HepG2 (cell line): ENCODE data around the gene LINGO1. TPM values are rescaled to one million over a fixed set of nuclear protein-coding genes. Genes with fewer than 3 reads are reported as not detected.

ENCODE experiments used
- ATAC-seq: fragments of 200-7000 bp; cut with Tn5 transposase; 3 replicates; pipeline ENCODE4 v1.9.1; 2020; ENCODE audit warnings: mild to moderate bottlenecking, moderate library complexity
- BruUV-seq: library from RNA; stranded (reverse); fragments of 400-500 nt; replicated peaks from 2 replicates; lab custom pipeline; 2021; lab: Mats Ljungman, UMichigan
- CTCF ChIA-PET: fragments of 300-600 bp; formaldehyde crosslinking; extraction: SDS; loops from one replicate; lab custom pipeline; 2021; ENCODE audit warnings: low total read pairs, inconsistent platforms, low intra/inter-chr PET ratio; lab: Yijun Ruan, JAX
- POLR2A ChIA-PET: fragments of 350-600 bp; sonication (Branson Sonifier 250); formaldehyde crosslinking; loops from one replicate; lab custom pipeline; 2020; ENCODE audit warnings: antibody characterized with exemption, inconsistent platforms; lab: Yijun Ruan, JAX
- DNase-seq: peaks from one replicate; pipeline ENCODE4 v3.0.0-alpha.2; 2015; ENCODE audit warnings: low spot score
- FAIRE-seq: peaks from 3 replicates; lab custom pipeline; 2011; peaks lifted over from hg19 to GRCh38; lab: Jason Lieb, UNC
- H2AFZ ChIP-seq: one replicate; pipeline ENCODE4 v1.6.1; 2011; ENCODE audit warnings: low read length, inconsistent platforms
- H3K27ac ChIP-seq: fragments of 300-600 bp; 3 replicates; pipeline ENCODE4 v1.8.0; 2011; ENCODE audit warnings: mixed run types, mild to moderate bottlenecking, mixed read lengths, low read length, inconsistent platforms; ENCODE audit not compliant: insufficient read depth; ENCODE audit errors: extremely low read length
- H3K27me3 ChIP-seq, 2 experiments: fragments of 200-600 bp in 1 of 2; 2 replicates in 1 of 2; 3 replicates in 1 of 2; pipeline versions ENCODE4 v1.6.0 to v1.8.0; 2011; ENCODE audit warnings: low read length in 2 of 2, mild to moderate bottlenecking in 2 of 2, moderate library complexity in 2 of 2, inconsistent platforms in 1 of 2; ENCODE audit not compliant: insufficient read depth in 2 of 2, control insufficient read depth in 1 of 2
- H3K36me3 ChIP-seq, 2 experiments: fragments of 200-600 bp in 1 of 2; replicated peaks in 1 of 2; 2 replicates in 1 of 2; 3 replicates in 1 of 2; pipeline versions ENCODE4 v1.5.1 to v1.8.0; 2011; ENCODE audit warnings: low read length in 2 of 2, inconsistent platforms in 1 of 2; ENCODE audit not compliant: insufficient read depth in 2 of 2, control insufficient read depth in 1 of 2
- H3K4me1 ChIP-seq: 2 replicates; pipeline ENCODE4 v1.5.1; 2012; ENCODE audit warnings: low read length, inconsistent platforms; ENCODE audit not compliant: insufficient read depth
- H3K4me2 ChIP-seq: 2 replicates; pipeline ENCODE4 v1.6.0; 2011; ENCODE audit warnings: low read depth, low read length, inconsistent platforms
- H3K4me3 ChIP-seq, 3 experiments: fragments of 200-600 bp in 1 of 3; sonication (generic), shearing (Covaris generic) in 1 of 3; replicated peaks in 1 of 3; 2 replicates each; pipeline ENCODE4 v1.5.1; 2011 to 2016; ENCODE audit warnings: low read length in 3 of 3, inconsistent platforms in 2 of 3, low read depth in 2 of 3, mild to moderate bottlenecking in 2 of 3, control low read depth in 1 of 3, mixed read lengths in 1 of 3; ENCODE audit not compliant: insufficient read depth in 1 of 3
- H3K79me2 ChIP-seq: one replicate; pipeline ENCODE4 v1.6.1; 2011; ENCODE audit warnings: low read length, inconsistent platforms; ENCODE audit not compliant: insufficient read depth
- H3K9ac ChIP-seq: 2 replicates; pipeline ENCODE4 v1.6.0; 2011; ENCODE audit warnings: mild to moderate bottlenecking, low read depth, low read length, inconsistent platforms; ENCODE audit not compliant: insufficient read depth
- H3K9me3 ChIP-seq: 2 replicates; pipeline ENCODE4 v1.5.1; 2012; ENCODE audit warnings: mild to moderate bottlenecking, low read length
- H4K20me1 ChIP-seq: 2 replicates; pipeline ENCODE4 v1.6.0; 2011; ENCODE audit warnings: inconsistent platforms, mild to moderate bottlenecking, low read length, moderate library complexity; ENCODE audit not compliant: insufficient read depth
- GRHL1 ChIP-seq: sonication (generic); formaldehyde crosslinking; conservative IDR thresholded peaks from 2 replicates; pipeline ENCODE4 v1.8.0; 2022; ENCODE audit warnings: missing genetic modification reagents
- HMG20B ChIP-seq: conservative IDR thresholded peaks from 2 replicates; pipeline ENCODE4 v1.6.1; 2016; ENCODE audit warnings: missing genetic modification reagents, missing compliant biosample characterization
- JUN ChIP-seq: sonication (generic); formaldehyde crosslinking; IDR thresholded peaks from 2 replicates; pipeline ENCODE4 v1.4.0; 2020; ENCODE audit warnings: mild to moderate bottlenecking, missing genetic modification reagents
- MATR3 ChIP-seq: sonication (generic); formaldehyde crosslinking; IDR thresholded peaks from 2 replicates; pipeline ENCODE4 v1.4.0; 2020; ENCODE audit warnings: missing genetic modification reagents
- MYC ChIP-seq: sonication (generic); formaldehyde crosslinking; IDR thresholded peaks from 2 replicates; pipeline ENCODE4 v1.9.0; 2021; ENCODE audit warnings: missing genetic modification reagents, borderline replicate concordance
- MYPOP ChIP-seq: sonication (generic); formaldehyde crosslinking; IDR thresholded peaks from 2 replicates; pipeline ENCODE4 v1.8.1; 2023; ENCODE audit warnings: mild to moderate bottlenecking, moderate library complexity, missing genetic modification reagents
- NR2F2 ChIP-seq: IDR thresholded peaks from 2 replicates; pipeline ENCODE4 v1.6.1; 2012; ENCODE audit warnings: low read depth, inconsistent platforms, borderline replicate concordance
- YY1 ChIP-seq: IDR thresholded peaks from 2 replicates; pipeline ENCODE4 v1.6.1; 2011; ENCODE audit warnings: low read length, low read depth, moderate library complexity, mild to moderate bottlenecking; ENCODE audit not compliant: insufficient read depth, insufficient replicate concordance
- ZNF354B ChIP-seq: sonication (generic); formaldehyde crosslinking; IDR thresholded peaks from 2 replicates; pipeline ENCODE4 v1.8.0; 2022; ENCODE audit warnings: mild to moderate bottlenecking, missing genetic modification reagents
- ZNF607 ChIP-seq: sonication (generic); formaldehyde crosslinking; IDR thresholded peaks from 2 replicates; pipeline ENCODE4 v1.5.1; 2020; ENCODE audit warnings: missing genetic modification reagents, mild to moderate bottlenecking, borderline replicate concordance
- ZNF879 ChIP-seq: sonication (generic); formaldehyde crosslinking; IDR thresholded peaks from 2 replicates; pipeline ENCODE4 v1.8.1; 2023; ENCODE audit warnings: missing genetic modification reagents
- WGBS: methylation state at CpG from one replicate; pipeline ENCODE4 v1.1.6; 2017; ENCODE audit warnings: low lambda C conversion rate; 5-methylcytosine and 5-hydroxymethylcytosine counted together
- in situ Hi-C: cut with HindIII; loops from 2 replicates; pipeline ENCODE4 v1.10.0; 2017; ENCODE audit warnings: low pct_unique_long_range_greater_than_20kb; ENCODE audit not compliant: extremely low pct_ligation_motif_present
- intact Hi-C: fragments of 100-400 bp; cut with micrococcal nuclease; formaldehyde crosslinking; loops from one replicate; pipeline ENCODE4 v1.10.0; 2022; ENCODE audit not compliant: unreplicated experiment
- polyA plus RNA-seq, 8 experiments: library from polyadenylated mRNA; depleted of rRNA in 3 of 8; stranded (reverse) in 7 of 8; unstranded in 1 of 8; fragments of >200 nt; fragmentation: Illumina TruSeq in 4 of 8; extraction: Trizol in 4 of 8; gene quantifications; 2 replicates each; pipeline versions ENCODE4 v1.2.1 to v1.2.3, GENCODE V29; 2011 to 2016; ENCODE audit warnings: low read depth in 4 of 8, missing spikeins in 1 of 8, mixed read lengths in 1 of 8; ENCODE audit not compliant: insufficient read depth in 1 of 8
- total RNA-seq, 5 experiments: library from RNA; depleted of rRNA; stranded (reverse); fragments of >200 nt; fragmentation: Illumina TruSeq; extraction: Trizol; gene quantifications; 2 replicates each; pipeline ENCODE4 v1.2.3, GENCODE V29; 2016; ENCODE audit warnings: low read depth in 1 of 5
- TF ChIP-seq, protein P1 (sequence below): sonication (generic); formaldehyde crosslinking; IDR thresholded peaks from 2 replicates; pipeline ENCODE4 v1.4.0; 2020; ENCODE audit warnings: missing genetic modification reagents
- TF ChIP-seq, protein P2 (sequence below): sonication (generic); formaldehyde crosslinking; IDR thresholded peaks from 2 replicates; pipeline ENCODE4 v1.5.1; 2020; ENCODE audit warnings: mild to moderate bottlenecking, missing genetic modification reagents, moderate library complexity

LINGO1 gene
- total and polyA plus RNA-seq, 2 of the 13 experiments (the other 11 are each of a cell fraction or from before 2014, with no cell fraction given): 0.07 TPM; not detected in 1

DNA sequence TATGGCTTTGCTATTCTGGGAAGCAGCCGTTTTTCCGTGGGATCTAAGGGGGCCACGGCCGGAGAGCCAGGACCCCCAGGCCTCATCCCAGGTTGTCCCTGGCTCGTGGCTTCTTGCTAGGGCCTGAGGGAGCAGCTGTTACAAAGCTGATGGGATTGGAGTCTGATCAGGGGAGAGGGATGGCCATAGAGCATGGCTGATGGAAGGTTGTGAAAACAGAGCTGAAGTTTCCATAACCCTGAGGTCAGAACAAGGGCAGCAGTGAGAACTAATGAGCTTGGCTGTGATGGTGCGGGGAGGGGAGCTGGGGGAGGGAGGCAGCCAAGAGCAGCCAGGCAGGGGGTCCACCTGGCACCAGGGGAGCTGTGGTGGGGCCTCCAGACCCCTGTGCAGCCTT is 63.0 kb downstream of the LINGO1 start (continued):
- TF ChIP-seq, protein P1, sequence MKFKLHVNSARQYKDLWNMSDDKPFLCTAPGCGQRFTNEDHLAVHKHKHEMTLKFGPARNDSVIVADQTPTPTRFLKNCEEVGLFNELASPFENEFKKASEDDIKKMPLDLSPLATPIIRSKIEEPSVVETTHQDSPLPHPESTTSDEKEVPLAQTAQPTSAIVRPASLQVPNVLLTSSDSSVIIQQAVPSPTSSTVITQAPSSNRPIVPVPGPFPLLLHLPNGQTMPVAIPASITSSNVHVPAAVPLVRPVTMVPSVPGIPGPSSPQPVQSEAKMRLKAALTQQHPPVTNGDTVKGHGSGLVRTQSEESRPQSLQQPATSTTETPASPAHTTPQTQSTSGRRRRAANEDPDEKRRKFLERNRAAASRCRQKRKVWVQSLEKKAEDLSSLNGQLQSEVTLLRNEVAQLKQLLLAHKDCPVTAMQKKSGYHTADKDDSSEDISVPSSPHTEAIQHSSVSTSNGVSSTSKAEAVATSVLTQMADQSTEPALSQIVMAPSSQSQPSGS: no peak
- TF ChIP-seq GRHL1 (CRISPR knock-in tag) (no peak), ZNF879 (CRISPR knock-in tag) (0 out of 2 replicates have a peak, but pooled peaks have one; percentile 40), NR2F2 (0 out of 2 replicates have a peak, but pooled peaks have one; percentile 8), MATR3 (CRISPR knock-in tag) (no peak)

- DNase-seq: peak; percentile 71
- Histone ChIP-seq H2AFZ (peak overlapping the region; percentile 55), H3K9ac (peak overlapping the region; percentile 62)
- TF ChIP-seq, protein P2, sequence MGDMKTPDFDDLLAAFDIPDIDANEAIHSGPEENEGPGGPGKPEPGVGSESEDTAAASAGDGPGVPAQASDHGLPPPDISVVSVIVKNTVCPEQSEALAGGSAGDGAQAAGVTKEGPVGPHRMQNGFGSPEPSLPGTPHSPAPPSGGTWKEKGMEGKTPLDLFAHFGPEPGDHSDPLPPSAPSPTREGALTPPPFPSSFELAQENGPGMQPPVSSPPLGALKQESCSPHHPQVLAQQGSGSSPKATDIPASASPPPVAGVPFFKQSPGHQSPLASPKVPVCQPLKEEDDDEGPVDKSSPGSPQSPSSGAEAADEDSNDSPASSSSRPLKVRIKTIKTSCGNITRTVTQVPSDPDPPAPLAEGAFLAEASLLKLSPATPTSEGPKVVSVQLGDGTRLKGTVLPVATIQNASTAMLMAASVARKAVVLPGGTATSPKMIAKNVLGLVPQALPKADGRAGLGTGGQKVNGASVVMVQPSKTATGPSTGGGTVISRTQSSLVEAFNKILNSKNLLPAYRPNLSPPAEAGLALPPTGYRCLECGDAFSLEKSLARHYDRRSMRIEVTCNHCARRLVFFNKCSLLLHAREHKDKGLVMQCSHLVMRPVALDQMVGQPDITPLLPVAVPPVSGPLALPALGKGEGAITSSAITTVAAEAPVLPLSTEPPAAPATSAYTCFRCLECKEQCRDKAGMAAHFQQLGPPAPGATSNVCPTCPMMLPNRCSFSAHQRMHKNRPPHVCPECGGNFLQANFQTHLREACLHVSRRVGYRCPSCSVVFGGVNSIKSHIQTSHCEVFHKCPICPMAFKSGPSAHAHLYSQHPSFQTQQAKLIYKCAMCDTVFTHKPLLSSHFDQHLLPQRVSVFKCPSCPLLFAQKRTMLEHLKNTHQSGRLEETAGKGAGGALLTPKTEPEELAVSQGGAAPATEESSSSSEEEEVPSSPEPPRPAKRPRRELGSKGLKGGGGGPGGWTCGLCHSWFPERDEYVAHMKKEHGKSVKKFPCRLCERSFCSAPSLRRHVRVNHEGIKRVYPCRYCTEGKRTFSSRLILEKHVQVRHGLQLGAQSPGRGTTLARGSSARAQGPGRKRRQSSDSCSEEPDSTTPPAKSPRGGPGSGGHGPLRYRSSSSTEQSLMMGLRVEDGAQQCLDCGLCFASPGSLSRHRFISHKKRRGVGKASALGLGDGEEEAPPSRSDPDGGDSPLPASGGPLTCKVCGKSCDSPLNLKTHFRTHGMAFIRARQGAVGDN (CRISPR knock-in tag): peak; percentile 56; the same call in 1 of the 2 replicates
- 0 out of 2 replicates have a peak, but pooled peaks have one; percentile 38 for TF ChIP-seq MYC
- TF ChIP-seq HMG20B (CRISPR knock-in tag): no peak
- 0 out of 2 replicates have a peak, but pooled peaks have one; percentile 40 for TF ChIP-seq ZNF607 (CRISPR knock-in tag)
- TF ChIP-seq YY1: no peak
- no peak for TF ChIP-seq JUN (CRISPR knock-in tag)
- no peak for TF ChIP-seq ZNF354B (CRISPR knock-in tag)
- TF ChIP-seq MYPOP (CRISPR knock-in tag): no peak
Observed at GRCh38 chr15:77568973-77569728, 63.6 kb downstream of the LINGO1 start.

More at GRCh38 chr15:77568973-77569728, 63.6 kb downstream of the LINGO1 start:
- peaks cover 35% of the 10 kb centered on the region for H3K4me1 ChIP-seq
- ATAC-seq: peak; percentile 87
- H3K79me2 ChIP-seq: no peaks in the 10 kb centered on the region
- H4K20me1 ChIP-seq: no peaks in the 10 kb centered on the region
- H3K4me3 ChIP-seq: peak overlapping the region; percentile 56 to 71 (median 66)
- no peaks in the 10 kb centered on the region for H3K9me3 ChIP-seq
- no peaks in the 10 kb centered on the region for H3K36me3 ChIP-seq
- H3K4me2 ChIP-seq: peak overlapping the region; percentile 84
- CTCF ChIA-PET: no interaction called here
- H3K27me3 ChIP-seq: peaks cover 2 to 23% of the 10 kb centered on the region in 2 experiments; a peak in 4 of 5 replicates
- POLR2A ChIA-PET: interaction anchor here (1.7 kb wide), 1 partner anchor 15 kb away, joined by 5 read pairs; no protein-coding TSS in a partner anchor
- peak overlapping the region; percentile 85 for H3K27ac ChIP-seq
- in situ Hi-C loops: no loop called here
- WGBS: under 1% methylated on average over 24 of the region's 24 CpGs
- BruUV-seq: no TSS peak
- intact Hi-C loops: no loop called here
- peak; percentile 67 for FAIRE-seq
